Cardiac muscle cell (in vitro differentiated cells and primary cell): ENCODE data around the gene RDX. TPM values are rescaled to one million over a fixed set of nuclear protein-coding genes. Genes with fewer than 3 reads are reported as not detected.

Source experiments
- DNase-seq, 2 donors: peaks; one replicate each; pipeline versions ENCODE4 v3.0.0 to v3.0.0-alpha.2; 2010 to 2017; ENCODE audit warnings: low read depth in 1 of 2, low spot score in 1 of 2
- H3K27ac ChIP-seq: fragments of 200-600 bp; sonication (generic); 2 replicates; pipeline ENCODE4 v1.5.1; 2016
- H3K27me3 ChIP-seq: fragments of 200-600 bp; sonication (generic); 2 replicates; pipeline ENCODE4 v1.6.0; 2016; ENCODE audit warnings: control low read depth
- H3K36me3 ChIP-seq: fragments of 200-600 bp; sonication (generic); 2 replicates; pipeline ENCODE4 v1.5.1; 2016; ENCODE audit warnings: control low read depth
- H3K4me1 ChIP-seq: fragments of 200-600 bp; sonication (generic); 2 replicates; pipeline ENCODE4 v1.8.1; 2017; ENCODE audit warnings: low read depth, mild to moderate bottlenecking, mixed run types
- H3K4me3 ChIP-seq: fragments of 200-600 bp; sonication (generic); 2 replicates; pipeline ENCODE4 v1.5.1; 2016; ENCODE audit warnings: mild to moderate bottlenecking
- H3K9me3 ChIP-seq: fragments of 200-600 bp; sonication (generic); 2 replicates; pipeline ENCODE4 v1.5.1; 2017; ENCODE audit warnings: low read depth, mild to moderate bottlenecking, control low read depth
- CTCF ChIP-seq: IDR thresholded peaks from 2 replicates; pipeline ENCODE4 v1.5.1; 2012; ENCODE audit warnings: low read depth, mild to moderate bottlenecking, low read length
- polyA plus RNA-seq: library from polyadenylated mRNA; unstranded; fragments of >200 nt; fragmentation: Nextera tagmentation; extraction: Ambion mirVana; gene quantifications from 2 replicates; pipeline ENCODE4 v1.2.1, GENCODE V29; 2016
- total RNA-seq: library from RNA; depleted of rRNA; stranded (reverse); fragments of >200 nt; gene quantifications from 2 replicates; pipeline ENCODE4 v1.2.3, GENCODE V29; 2016

Gene RDX
- total and polyA plus RNA-seq, 2 experiments from 2014 or later: 96.3 to 204 TPM

DNA sequence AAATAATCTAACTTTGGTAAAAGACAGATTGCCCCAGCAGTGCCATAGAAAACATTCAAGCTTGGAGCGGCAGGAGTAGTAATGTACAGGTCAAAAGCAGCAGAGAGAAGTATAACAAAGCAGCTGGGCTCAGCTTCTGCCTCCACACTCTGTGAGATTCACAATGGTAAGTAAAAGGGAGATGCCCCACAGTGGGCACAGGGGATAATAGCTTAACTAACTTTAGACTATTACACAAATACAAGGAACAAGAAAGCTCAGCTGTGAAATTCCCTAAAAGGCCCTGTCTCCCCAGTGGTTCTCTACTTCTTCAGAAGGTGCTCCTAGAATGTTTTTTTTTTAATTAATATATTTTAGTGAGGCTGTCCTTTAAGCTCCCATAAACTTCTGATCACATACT lies 28.0 kb downstream of the RDX start:
- H3K4me1 ChIP-seq: no peaks in the 10 kb centered on the region
- H3K4me3 ChIP-seq: no peak overlapping the region
- no peak overlapping the region for H3K27ac ChIP-seq
- TF ChIP-seq CTCF: no peak
- no peak for DNase-seq
- peaks cover 21% of the 10 kb centered on the region for H3K36me3 ChIP-seq
- H3K27me3 ChIP-seq: no peaks in the 10 kb centered on the region
- H3K9me3 ChIP-seq: no peaks in the 10 kb centered on the region

- no peaks in the 10 kb centered on the region for H3K9me3 ChIP-seq
Measured at GRCh38 chr11:110262072-110262403, 34.4 kb downstream of the RDX start.

DNA sequence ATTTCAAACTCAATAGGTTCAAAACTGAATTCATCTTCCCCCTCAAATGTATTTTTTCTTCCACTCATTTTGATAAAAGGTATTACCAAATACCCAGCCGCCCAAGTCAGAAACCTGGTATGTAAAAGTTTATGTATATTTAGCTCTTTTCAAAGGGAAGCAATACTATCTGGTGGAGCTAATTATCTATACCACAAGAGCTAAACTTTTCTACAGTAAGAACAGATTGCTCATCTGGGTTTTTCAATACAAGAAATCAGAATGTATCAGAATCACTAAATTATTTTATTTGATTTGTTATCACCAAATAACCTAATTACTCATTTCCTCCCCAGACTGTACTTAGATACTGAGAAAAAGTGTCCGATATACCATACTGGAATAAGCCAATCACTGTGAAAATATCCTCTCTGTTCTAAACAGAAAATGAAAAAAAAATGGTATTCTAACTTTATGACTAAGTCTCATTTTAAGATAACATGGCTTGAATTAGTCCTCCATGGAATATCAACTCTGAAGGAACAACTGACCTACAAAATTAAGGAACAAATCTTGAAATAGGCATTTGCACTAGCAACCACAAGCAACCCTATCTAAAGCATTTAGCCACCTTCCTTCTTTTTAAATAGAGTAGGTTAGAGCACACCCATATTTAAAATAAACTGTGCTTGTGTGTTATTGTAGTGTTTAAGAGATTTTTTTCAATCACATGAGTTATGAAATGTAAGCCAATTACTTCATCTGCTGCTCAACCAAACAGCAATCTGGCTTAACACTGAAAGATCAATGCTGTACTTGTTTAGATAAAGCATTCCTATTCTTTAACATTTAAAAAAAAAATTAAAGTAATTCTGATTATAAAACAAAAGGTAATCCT lies 35.0 kb downstream of the RDX start:
- no peaks in the 10 kb centered on the region for H3K4me1 ChIP-seq
- no peak overlapping the region for H3K27ac ChIP-seq
- no peaks in the 10 kb centered on the region for H3K9me3 ChIP-seq
- peaks cover 31% of the 10 kb centered on the region for H3K36me3 ChIP-seq
- no peak overlapping the region for H3K4me3 ChIP-seq
- no peaks in the 10 kb centered on the region for H3K27me3 ChIP-seq
- no peak for TF ChIP-seq CTCF
- DNase-seq: peak in 1 of 2 donors; percentile 33

More at GRCh38 chr11:110262072-110262403, 34.4 kb downstream of the RDX start:
- DNase-seq: no peak
- H3K27me3 ChIP-seq: no peaks in the 10 kb centered on the region
- TF ChIP-seq CTCF: no peak
- H3K4me1 ChIP-seq: no peaks in the 10 kb centered on the region
- H3K4me3 ChIP-seq: no peak overlapping the region
- peaks cover 24% of the 10 kb centered on the region for H3K36me3 ChIP-seq
- H3K27ac ChIP-seq: no peak overlapping the region

GRCh38 chr11:110253525-110253924 lies 42.9 kb downstream of the RDX start:
- no peaks in the 10 kb centered on the region for H3K4me1 ChIP-seq
- peaks cover 59% of the 10 kb centered on the region for H3K36me3 ChIP-seq
- H3K27me3 ChIP-seq: no peaks in the 10 kb centered on the region
- H3K9me3 ChIP-seq: no peaks in the 10 kb centered on the region
- TF ChIP-seq CTCF: no peak
- no peak overlapping the region for H3K4me3 ChIP-seq
- H3K27ac ChIP-seq: no peak overlapping the region
- no peak for DNase-seq

- peak in 1 of 2 donors; percentile 54 for DNase-seq
- TF ChIP-seq CTCF: no peak
- Histone ChIP-seq H3K9me3 (no peaks in the 10 kb centered on the region), H3K27ac (peak overlapping the region; percentile 57), H3K4me3 (no peak overlapping the region), H3K36me3 (peaks cover 62% of the 10 kb centered on the region), H3K27me3 (no peaks in the 10 kb centered on the region), H3K4me1 (no peaks in the 10 kb centered on the region)
Measured at GRCh38 chr11:110251836-110252235, 44.6 kb downstream of the RDX start.
